OCI-LY3 (cell line): Measurements from ENCODE around the gene PCBP3.

Source experiments
- CTCF ChIP-seq: fragments of 200-600, 300-600 bp; sonication (generic); IDR thresholded peaks from 2 replicates; pipeline ENCODE4 v1.5.1; 2014; ENCODE audit warnings: antibody characterized with exemption, low read length, low read depth
- EZH2phosphoT487 ChIP-seq: fragments of 200-600 bp; shearing (Covaris generic); IDR thresholded peaks from 2 replicates; pipeline ENCODE4 v1.6.1; 2018; ENCODE audit warnings: antibody characterized with exemption, mixed run types, low read depth

- TF ChIP-seq CTCF = no peak
- TF ChIP-seq EZH2phosphoT487 = no peak
These were observed 270.4 kb downstream of the PCBP3 start for GRCh38 chr21:45913886-45914285.
